ENCODE data around the gene KCNJ15.

KCNJ15 gene

GRCh38 chr21:38297871-38298270, 41.1 kb downstream of the KCNJ15 start:
- DNase-seq, result no peak

- no peak for DNase-seq
Measured at GRCh38 chr21:38298832-38299231, 42.0 kb downstream of the KCNJ15 start.

- DNase-seq, result no peak
Measured at GRCh38 chr21:38299671-38300070, 42.9 kb downstream of the KCNJ15 start.

GRCh38 chr21:38300141-38300578, 43.4 kb downstream of the KCNJ15 start:
- DNase-seq, result no peak

GRCh38 chr21:38301321-38302214, 44.8 kb downstream of the KCNJ15 start:
- no peak for DNase-seq

GRCh38 chr21:38303300-38303699, 46.5 kb downstream of the KCNJ15 start:
- DNase-seq, result no peak

- DNase-seq, result no peak
Measured at GRCh38 chr21:38306433-38307141, 49.8 kb downstream of the KCNJ15 start.

- no peak for DNase-seq
Measured at GRCh38 chr21:38307771-38308531, 51.2 kb downstream of the KCNJ15 start.

- DNase-seq, result no peak
Measured at GRCh38 chr21:38308532-38309119, 51.8 kb downstream of the KCNJ15 start.

GRCh38 chr21:38310646-38311485, 54.1 kb downstream of the KCNJ15 start:
- no peak for DNase-seq

GRCh38 chr21:38311765-38312164, 55.0 kb downstream of the KCNJ15 start:
- DNase-seq, result no peak

GRCh38 chr21:38312822-38313221, 56.0 kb downstream of the KCNJ15 start:
- DNase-seq, result no peak

- no peak for DNase-seq
Measured at GRCh38 chr21:38314558-38314957, 57.8 kb downstream of the KCNJ15 start.

GRCh38 chr21:38315122-38315521, 58.3 kb downstream of the KCNJ15 start:
- peak; percentile 36 for DNase-seq

- no peak for DNase-seq
Measured at GRCh38 chr21:38319781-38320180, 63.0 kb downstream of the KCNJ15 start.

GRCh38 chr21:38321568-38321967, 64.8 kb downstream of the KCNJ15 start:
- DNase-seq, result no peak

GRCh38 chr21:38322311-38322950, 65.6 kb downstream of the KCNJ15 start:
- DNase-seq, result no peak

- peak; percentile 45 for DNase-seq
Measured at GRCh38 chr21:38323721-38324531, 67.1 kb downstream of the KCNJ15 start.

- DNase-seq, result no peak
Measured at GRCh38 chr21:38325216-38325615, 68.4 kb downstream of the KCNJ15 start.
